H9 (cell line): ENCODE data around the gene CHCHD6. TPM values are rescaled to one million over a fixed set of nuclear protein-coding genes. Genes with fewer than 3 reads are reported as not detected.

ENCODE experiments used
- DNase-seq: peaks from one replicate; pipeline ENCODE4 v3.0.0-alpha.2; 2017
- H2AFZ ChIP-seq: one replicate; pipeline ENCODE4 v1.6.1; 2013; ENCODE audit warnings: mild to moderate bottlenecking, low read length, control low read depth, moderate library complexity
- H2AK5ac ChIP-seq: 2 replicates; pipeline ENCODE4 v1.6.1; 2013; ENCODE audit warnings: low read length, control low read depth, mixed read lengths; ENCODE audit not compliant: insufficient read length
- H2BK120ac ChIP-seq: one replicate; pipeline ENCODE4 v1.6.1; 2013; ENCODE audit warnings: low read depth, mild to moderate bottlenecking, low read length, control low read depth, inconsistent platforms; ENCODE audit not compliant: poor library complexity, severe bottlenecking
- H2BK12ac ChIP-seq: 2 replicates; pipeline ENCODE4 v1.6.1; 2013; ENCODE audit warnings: low read length, control low read depth, mixed read lengths, low read depth; ENCODE audit not compliant: insufficient read length
- H2BK15ac ChIP-seq: 2 replicates; pipeline ENCODE4 v1.6.1; 2013; ENCODE audit warnings: low read depth, low read length, control low read depth
- H2BK20ac ChIP-seq: one replicate; pipeline ENCODE4 v1.6.1; 2013; ENCODE audit warnings: low read depth, mild to moderate bottlenecking, low read length, control low read depth, inconsistent platforms; ENCODE audit not compliant: poor library complexity, severe bottlenecking
- H2BK5ac ChIP-seq: 2 replicates; pipeline ENCODE4 v1.6.1; 2013; ENCODE audit warnings: low read length, control low read depth, mixed read lengths; ENCODE audit not compliant: insufficient read length
- H3K14ac ChIP-seq: 2 replicates; pipeline ENCODE4 v1.6.1; 2013; ENCODE audit warnings: low read length, control low read depth; ENCODE audit not compliant: insufficient read depth
- H3K18ac ChIP-seq: 2 replicates; pipeline ENCODE4 v1.6.1; 2013; ENCODE audit warnings: low read depth, mild to moderate bottlenecking, mixed read lengths, low read length, control low read depth; ENCODE audit not compliant: insufficient read length
- H3K23ac ChIP-seq: 2 replicates; pipeline ENCODE4 v1.6.1; 2013; ENCODE audit warnings: low read length, control low read depth, mixed read lengths, low read depth; ENCODE audit not compliant: insufficient read length
- H3K23me2 ChIP-seq: 2 replicates; pipeline ENCODE4 v1.6.1; 2013; ENCODE audit warnings: low read depth, mild to moderate bottlenecking, mixed read lengths, low read length, control low read depth; ENCODE audit not compliant: insufficient read length, poor library complexity, severe bottlenecking
- H3K27ac ChIP-seq: 2 replicates; pipeline ENCODE4 v1.5.1; 2013; ENCODE audit warnings: low read length, control low read depth, mixed read lengths, low read depth; ENCODE audit not compliant: insufficient read length
- H3K27me3 ChIP-seq: 2 replicates; pipeline ENCODE4 v1.6.1; 2013; ENCODE audit warnings: low read length, control low read depth, inconsistent platforms; ENCODE audit not compliant: insufficient read depth
- H3K4ac ChIP-seq: 2 replicates; pipeline ENCODE4 v1.6.1; 2013; ENCODE audit warnings: low read depth, mild to moderate bottlenecking, control low read depth, inconsistent platforms, low read length, moderate library complexity
- H3K4me1 ChIP-seq: 2 replicates; pipeline ENCODE4 v1.6.1; 2013; ENCODE audit warnings: low read length, control low read depth, inconsistent platforms; ENCODE audit not compliant: insufficient read depth
- H3K4me2 ChIP-seq: 2 replicates; pipeline ENCODE4 v1.6.1; 2013; ENCODE audit warnings: low read length, control low read depth, mixed read lengths; ENCODE audit not compliant: insufficient read length, insufficient read depth
- H3K56ac ChIP-seq: 2 replicates; pipeline ENCODE4 v1.6.1; 2013; ENCODE audit warnings: low read depth, mild to moderate bottlenecking, mixed read lengths, low read length, control low read depth; ENCODE audit not compliant: insufficient read length
- H3K79me1 ChIP-seq: 2 replicates; pipeline ENCODE4 v1.6.1; 2013; ENCODE audit warnings: low read depth, mild to moderate bottlenecking, moderate library complexity, low read length, control low read depth, inconsistent platforms; ENCODE audit not compliant: insufficient read depth, poor library complexity, severe bottlenecking
- H3K79me2 ChIP-seq: 2 replicates; pipeline ENCODE4 v1.6.1; 2013; ENCODE audit warnings: low read length, control low read depth, inconsistent platforms; ENCODE audit not compliant: insufficient read depth
- H3K9ac ChIP-seq: 2 replicates; pipeline ENCODE4 v1.6.1; 2013; ENCODE audit warnings: low read length, control low read depth, mixed read lengths; ENCODE audit not compliant: insufficient read length; ENCODE audit errors: extremely low read depth
- H3K9me3 ChIP-seq: one replicate; pipeline ENCODE4 v1.6.1; 2013; ENCODE audit warnings: low read depth, low read length, inconsistent platforms; ENCODE audit not compliant: control insufficient read depth
- H3T11ph ChIP-seq: one replicate; pipeline ENCODE4 v1.6.1; 2013; ENCODE audit warnings: mild to moderate bottlenecking, low read length, control low read depth, inconsistent platforms
- H4K20me1 ChIP-seq: one replicate; pipeline ENCODE4 v1.6.1; 2013; ENCODE audit not compliant: control insufficient read depth, insufficient read length, insufficient read depth
- H4K5ac ChIP-seq: 2 replicates; pipeline ENCODE4 v1.6.1; 2013; ENCODE audit warnings: low read depth, mild to moderate bottlenecking, mixed read lengths, low read length, control low read depth; ENCODE audit not compliant: insufficient read length
- H4K8ac ChIP-seq: replicated peaks from 2 replicates; pipeline ENCODE4 v1.6.1; 2013; ENCODE audit warnings: low read length, control low read depth, mixed read lengths, low read depth; ENCODE audit not compliant: insufficient read length
- H4K91ac ChIP-seq: 2 replicates; pipeline ENCODE4 v1.6.1; 2013; ENCODE audit warnings: low read depth, mild to moderate bottlenecking, moderate library complexity, mixed read lengths, low read length, control low read depth; ENCODE audit not compliant: insufficient read length
- H3K27ac Mint-ChIP-seq, 3 experiments: 2 replicates in 2 of 3; 3 replicates in 1 of 3; pipeline ENCODE4 v1.8.0; 2020 to 2021; ENCODE audit warnings: mixed read lengths in 3 of 3, mild to moderate bottlenecking in 1 of 3, moderate library complexity in 1 of 3
- H3K27me3 Mint-ChIP-seq: 2 replicates; pipeline ENCODE4 v1.8.0; 2021; ENCODE audit warnings: low read depth, mild to moderate bottlenecking, moderate library complexity, mixed read lengths
- H3K36me3 Mint-ChIP-seq, 3 experiments: 2 replicates in 2 of 3; 3 replicates in 1 of 3; pipeline ENCODE4 v1.8.0; 2020 to 2021; ENCODE audit warnings: low read depth in 3 of 3, mixed read lengths in 3 of 3; ENCODE audit not compliant: insufficient read depth in 1 of 3
- H3K4me1 Mint-ChIP-seq, 2 experiments: 2 replicates each; pipeline ENCODE4 v1.8.0; 2020; ENCODE audit warnings: mixed read lengths in 2 of 2
- H3K4me3 Mint-ChIP-seq, 2 experiments: 2 replicates in 1 of 2; 3 replicates in 1 of 2; pipeline ENCODE4 v1.8.0; 2020 to 2021; ENCODE audit warnings: mild to moderate bottlenecking in 2 of 2, mixed read lengths in 2 of 2, moderate library complexity in 1 of 2
- H3K9me3 Mint-ChIP-seq, 2 experiments: 2 replicates in 1 of 2; 3 replicates in 1 of 2; pipeline ENCODE4 v1.8.0; 2020; ENCODE audit warnings: mild to moderate bottlenecking in 2 of 2, mixed read lengths in 2 of 2, moderate library complexity in 1 of 2
- CTCF ChIP-seq: fragments of 200-600 bp; sonication (generic); conservative IDR thresholded peaks from 3 replicates; pipeline ENCODE4 v1.8.0; 2021; ENCODE audit warnings: antibody characterized with exemption, mild to moderate bottlenecking
- WGBS: extraction: QIAGEN DNeasy Blood & Tissue Kit; methylation state at CpG from one replicate; pipeline ENCODE4 v1.1.7; 2013; ENCODE audit warnings: missing lambda C conversion rate, low lambda C conversion rate, mixed read lengths; ENCODE audit not compliant: insufficient read length; ENCODE audit errors: extremely low coverage; 5-methylcytosine and 5-hydroxymethylcytosine counted together
- total RNA-seq: library from RNA; stranded (reverse); gene quantifications from 2 replicates; pipeline ENCODE4 v1.2.1, GENCODE V29; 2021

Gene CHCHD6
- total RNA-seq, 1 experiment from 2014 or later, result 34.2 TPM

GRCh38 chr3:126850370-126851085 lies 146.5 kb downstream of the CHCHD6 start:
- DNase-seq, result peak; percentile 91
- Mint-ChIP-seq H3K4me1 (peaks cover 74 to 79% of the 10 kb centered on the region in 2 experiments), H3K36me3 (peaks cover 0 to 2% (median 0%) of the 10 kb centered on the region in 3 experiments; a peak in 2 of 7 replicates), H3K9me3 (no peaks in the 10 kb centered on the region), H3K4me3 (peak overlapping the region in 1 of 2 experiments; percentile 66; a peak in 3 of 5 replicates), H3K27me3 (no peaks in the 10 kb centered on the region), H3K27ac (peak overlapping the region; percentile 92 to 99 (median 97))
- H4K20me1 ChIP-seq, result no peaks in the 10 kb centered on the region
- H2AFZ ChIP-seq, result no peak overlapping the region
- TF ChIP-seq CTCF, result no peak
- no peak overlapping the region for H2BK5ac ChIP-seq
- H3K9ac ChIP-seq, result no peak overlapping the region
- H3K79me1 ChIP-seq, result no peaks in the 10 kb centered on the region
- H2AK5ac ChIP-seq, result peak overlapping the region; percentile 43
- H2BK12ac ChIP-seq, result peak overlapping the region; percentile 39
- peak overlapping the region; percentile 6 for H3K56ac ChIP-seq
- no peaks in the 10 kb centered on the region for H3K27me3 ChIP-seq
- H3K18ac ChIP-seq, result peak overlapping the region; percentile 73
- H4K5ac ChIP-seq, result peak overlapping the region; percentile 65
- H3K79me2 ChIP-seq, result no peaks in the 10 kb centered on the region
- H2BK120ac ChIP-seq, result no peak overlapping the region
- H3T11ph ChIP-seq, result no peak overlapping the region
- H4K8ac ChIP-seq, result no peak overlapping the region
- H3K23me2 ChIP-seq, result no peaks in the 10 kb centered on the region
- H3K4me1 ChIP-seq, result peaks cover 24% of the 10 kb centered on the region
- peak overlapping the region; percentile 88 for H3K27ac ChIP-seq
- H2BK20ac ChIP-seq, result no peak overlapping the region
- peak overlapping the region; percentile 21 for H4K91ac ChIP-seq
- no peak overlapping the region for H3K23ac ChIP-seq
- H2BK15ac ChIP-seq, result no peak overlapping the region
- whole genome bisulfite sequencing, result no CpG with 5 or more reads among the region's 10 CpGs
- peak overlapping the region; percentile 33; the same call in 1 of the 2 replicates for H3K14ac ChIP-seq
- peak overlapping the region; percentile 3 for H3K4me2 ChIP-seq
- no peak overlapping the region; the same call in none of the 2 replicates for H3K4ac ChIP-seq
- no peaks in the 10 kb centered on the region for H3K9me3 ChIP-seq
